Suprapubic skin (tissue), 4 donors: ENCODE results near the gene C19orf38. TPM values are rescaled to one million over a fixed set of nuclear protein-coding genes. Genes with fewer than 3 reads are reported as not detected.

ENCODE experiments used
- DNase-seq, 2 donors: peaks; one replicate each; pipeline ENCODE4 v3.0.0-alpha.2; 2019; ENCODE audit warnings: low spot score in 2 of 2
- H3K27ac ChIP-seq: fragments of 200-600 bp; sonication (generic); one replicate; pipeline ENCODE4 v1.5.1; 2019
- H3K27me3 ChIP-seq: fragments of 200-600 bp; sonication (generic); one replicate; pipeline ENCODE4 v1.5.1; 2019
- H3K36me3 ChIP-seq: fragments of 200-600 bp; sonication (generic); one replicate; pipeline ENCODE4 v1.5.1; 2019
- H3K4me1 ChIP-seq: fragments of 200-600 bp; sonication (generic); one replicate; pipeline ENCODE4 v1.5.1; 2019
- H3K4me3 ChIP-seq: fragments of 200-600 bp; sonication (generic); one replicate; pipeline ENCODE4 v1.5.1; 2019; ENCODE audit warnings: mild to moderate bottlenecking
- H3K9me3 ChIP-seq: fragments of 200-600 bp; sonication (generic); one replicate; pipeline ENCODE4 v1.5.1; 2019
- CTCF ChIP-seq, 2 donors: fragments of 200-600 bp in 1 of 2; fragments of 450-650 bp in 1 of 2; sonication (generic) in 1 of 2; IDR thresholded peaks; one replicate each; pipeline ENCODE4 v1.5.1; 2016 to 2019; ENCODE audit warnings: antibody characterized with exemption in 2 of 2, mild to moderate bottlenecking in 1 of 2, moderate library complexity in 1 of 2
- EP300 ChIP-seq: sonication (generic); formaldehyde crosslinking; IDR thresholded peaks from one replicate; pipeline ENCODE4 v1.6.1; 2017; ENCODE audit warnings: antibody characterized with exemption
- POLR2A ChIP-seq, 2 donors: fragments of 450-650 bp; IDR thresholded peaks; one replicate each; pipeline ENCODE4 v1.6.1; 2017; ENCODE audit warnings: antibody characterized with exemption in 2 of 2, mild to moderate bottlenecking in 2 of 2, moderate library complexity in 2 of 2
- POLR2AphosphoS5 ChIP-seq, 3 donors: sonication (generic); formaldehyde crosslinking; IDR thresholded peaks; one replicate each; pipeline ENCODE4 v1.6.1; 2017; ENCODE audit warnings: antibody characterized with exemption in 3 of 3
- WGBS: methylation state at CpG from one replicate; pipeline ENCODE4 v1.1.5; 2018; 5-methylcytosine and 5-hydroxymethylcytosine counted together
- total RNA-seq, 4 donors: library from RNA; depleted of rRNA; stranded (reverse); fragments of >200 nt; gene quantifications; one replicate each; pipeline ENCODE4 v1.1.0, GENCODE V29; 2016

Gene C19orf38
- total RNA-seq, 4 donors from 2014 or later: 1.7 TPM; not detected in 3

DNA sequence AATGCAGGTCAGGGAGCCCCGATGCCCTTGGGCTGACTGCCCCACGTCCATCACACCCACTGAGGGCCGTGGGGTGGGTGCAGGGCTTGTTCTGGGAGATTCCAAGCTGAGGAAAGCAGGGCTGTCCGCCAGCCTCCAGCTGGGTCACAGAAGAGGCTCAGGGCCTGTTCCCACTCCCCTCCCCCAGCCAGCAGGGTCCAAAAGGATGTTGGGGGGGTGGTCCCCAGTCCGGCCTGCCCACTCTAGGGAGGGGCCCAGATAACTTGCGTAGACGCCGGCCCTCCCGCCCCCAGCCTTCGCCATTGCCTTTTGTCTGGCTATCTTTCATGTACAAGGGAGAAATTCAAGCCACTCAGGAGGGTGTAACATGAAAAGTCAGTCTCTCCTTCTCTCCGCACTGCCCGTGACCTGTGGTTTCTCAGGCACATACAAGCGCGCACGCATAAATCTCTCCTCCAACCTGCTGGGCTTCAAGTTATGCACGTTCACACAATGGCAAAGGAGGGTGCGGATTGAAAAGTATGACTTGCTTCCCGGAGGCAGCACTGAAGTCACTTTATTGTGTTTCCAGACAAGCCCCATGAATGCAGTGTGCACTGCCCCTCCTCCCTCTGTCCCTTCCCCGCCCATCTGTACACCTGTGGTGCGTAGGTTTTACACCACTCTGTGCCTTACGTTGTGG, 43.3 kb downstream of the C19orf38 start:
- H3K9me3 ChIP-seq: no peaks in the 10 kb centered on the region
- DNase-seq: no peak
- TF ChIP-seq CTCF (IDR thresholded peaks at IDR 0.05): no peak
- TF ChIP-seq EP300: no peak
- no peaks in the 10 kb centered on the region for H3K27me3 ChIP-seq
- 46% methylated on average over 16 of the region's 21 CpGs for WGBS
- peaks cover 61% of the 10 kb centered on the region for H3K4me1 ChIP-seq
- H3K36me3 ChIP-seq: no peaks in the 10 kb centered on the region
- H3K4me3 ChIP-seq: no peak overlapping the region
- peak overlapping the region; percentile 78 for H3K27ac ChIP-seq

DNA sequence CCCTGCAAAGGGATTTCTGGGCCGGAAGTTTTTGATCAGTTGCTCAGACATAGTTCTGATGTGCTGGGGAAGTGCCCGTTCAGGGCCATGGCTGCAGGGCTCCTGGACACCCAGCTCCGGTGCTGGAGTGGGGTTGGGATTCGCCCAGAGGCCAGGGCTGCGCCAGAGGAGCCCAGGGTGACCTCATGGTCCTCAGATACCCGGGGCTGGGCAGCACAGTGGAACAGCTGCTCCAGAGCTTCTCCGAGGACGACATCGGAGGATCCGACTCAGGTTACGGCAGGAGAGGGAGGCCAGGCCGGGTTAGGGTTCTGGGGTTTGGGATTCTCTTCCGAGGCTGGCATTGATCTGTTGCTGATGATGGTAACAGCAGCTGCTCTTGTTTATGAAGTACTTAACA, 44.0 kb downstream of the C19orf38 start:
- DNase-seq: no peak
- TF ChIP-seq POLR2AphosphoS5 (IDR thresholded peaks at IDR 0.05): no peak
- TF ChIP-seq POLR2A (IDR thresholded peaks at IDR 0.05): no peak
- no peak for TF ChIP-seq EP300
- TF ChIP-seq CTCF (IDR thresholded peaks at IDR 0.05): no peak
- Histone ChIP-seq H3K27ac (peak overlapping the region; percentile 78), H3K36me3 (no peaks in the 10 kb centered on the region), H3K27me3 (no peaks in the 10 kb centered on the region), H3K4me1 (peaks cover 61% of the 10 kb centered on the region), H3K4me3 (no peak overlapping the region), H3K9me3 (no peaks in the 10 kb centered on the region)
- WGBS: 84% methylated on average over 11 of the region's 13 CpGs

- H3K27ac ChIP-seq: no peak overlapping the region
- no peaks in the 10 kb centered on the region for H3K36me3 ChIP-seq
- TF ChIP-seq CTCF (IDR thresholded peaks at IDR 0.05): no peak
- TF ChIP-seq POLR2AphosphoS5 (IDR thresholded peaks at IDR 0.05): no peak
- TF ChIP-seq EP300: no peak
- no peak for TF ChIP-seq POLR2A (IDR thresholded peaks at IDR 0.05)
- DNase-seq: no peak
- H3K27me3 ChIP-seq: no peaks in the 10 kb centered on the region
- no peaks in the 10 kb centered on the region for H3K9me3 ChIP-seq
- no peak overlapping the region for H3K4me3 ChIP-seq
- WGBS: 93% methylated on average over 7 of the region's 7 CpGs
- peaks cover 63% of the 10 kb centered on the region for H3K4me1 ChIP-seq
These were observed 46.6 kb downstream of the C19orf38 start for GRCh38 chr19:10894911-10895213.

GRCh38 chr19:10895363-10895762, 47.1 kb downstream of the C19orf38 start:
- Histone ChIP-seq H3K9me3 (no peaks in the 10 kb centered on the region), H3K27me3 (no peaks in the 10 kb centered on the region), H3K4me1 (peaks cover 68% of the 10 kb centered on the region), H3K27ac (no peak overlapping the region), H3K36me3 (no peaks in the 10 kb centered on the region), H3K4me3 (no peak overlapping the region)
- 90% methylated on average over 5 of the region's 6 CpGs for WGBS
- TF ChIP-seq POLR2AphosphoS5 (IDR thresholded peaks at IDR 0.05): no peak
- no peak for TF ChIP-seq POLR2A (IDR thresholded peaks at IDR 0.05)
- no peak for TF ChIP-seq CTCF (IDR thresholded peaks at IDR 0.05)
- TF ChIP-seq EP300: no peak
- DNase-seq: no peak

DNA sequence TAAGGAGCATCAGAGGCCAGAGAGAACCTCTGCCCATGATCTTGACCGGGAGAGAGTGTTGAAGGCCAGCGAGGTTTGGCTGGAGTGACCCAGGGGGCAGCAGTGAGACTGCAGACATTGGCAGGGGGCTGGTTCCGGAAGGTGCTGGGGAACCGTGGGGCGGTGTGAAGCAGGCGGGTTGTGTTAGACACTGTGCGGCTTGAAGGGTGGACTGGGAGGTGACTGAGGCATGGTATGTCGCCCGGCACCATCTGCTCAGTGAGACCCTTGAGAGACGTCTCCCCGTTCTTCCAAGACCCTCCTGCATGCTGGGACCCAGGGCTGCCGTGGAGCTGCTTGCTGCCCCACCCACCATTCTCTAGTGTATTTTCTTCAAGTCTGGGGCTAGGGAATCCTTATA, 47.7 kb downstream of the C19orf38 start:
- TF ChIP-seq EP300 (no peak), POLR2A (IDR thresholded peaks at IDR 0.05) (no peak), CTCF (IDR thresholded peaks at IDR 0.05) (no peak), POLR2AphosphoS5 (IDR thresholded peaks at IDR 0.05) (no peak)
- Histone ChIP-seq H3K27ac (no peak overlapping the region), H3K9me3 (no peaks in the 10 kb centered on the region), H3K36me3 (no peaks in the 10 kb centered on the region), H3K4me1 (peaks cover 68% of the 10 kb centered on the region), H3K4me3 (no peak overlapping the region), H3K27me3 (no peaks in the 10 kb centered on the region)
- DNase-seq: no peak
- 93% methylated on average over 7 of the region's 12 CpGs for WGBS
